GM18858 (cell line): ENCODE data around the gene SEC14L1.
"Not testable (repeated sequence)": the region's sequence is repeated elsewhere in the genome, so short reads cannot be mapped to it uniquely, and the experiment has no call there.

Source experiments
- ATAC-seq: cut with Tn5 transposase; IDR thresholded peaks from one replicate; pipeline ENCODE4 v1.9.1; 2021; ENCODE audit not compliant: unreplicated experiment

SEC14L1 gene

GRCh38 chr17:77231076-77231871, 90.5 kb downstream of the SEC14L1 start:
- no peak for ATAC-seq

DNA sequence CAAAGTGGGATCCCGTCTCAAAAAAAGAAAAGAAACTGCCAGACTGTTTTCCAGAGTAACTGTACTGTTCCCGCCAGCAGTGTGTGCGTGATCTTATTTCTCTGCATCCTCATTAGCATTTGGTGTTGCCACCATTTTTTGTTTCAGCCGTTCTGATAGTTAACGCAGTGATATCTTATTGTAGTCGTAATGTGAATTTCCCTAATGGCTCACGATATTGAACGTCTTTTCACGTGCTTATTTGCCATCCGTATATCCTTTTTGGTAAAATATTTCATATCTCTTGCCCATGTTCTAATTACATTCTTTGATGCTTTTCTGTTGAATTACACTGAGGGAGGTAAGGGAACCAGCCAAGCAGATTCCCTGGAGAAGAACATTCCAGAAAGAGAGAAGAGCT, 92.4 kb downstream of the SEC14L1 start:
- ATAC-seq = no peak

GRCh38 chr17:77233635-77234334, 93.0 kb downstream of the SEC14L1 start:
- ATAC-seq = no peak

- no peak for ATAC-seq
These were observed 93.9 kb downstream of the SEC14L1 start for GRCh38 chr17:77234695-77235094.

GRCh38 chr17:77235370-77235941, 94.7 kb downstream of the SEC14L1 start:
- ATAC-seq = no peak

GRCh38 chr17:77237232-77238008, 96.7 kb downstream of the SEC14L1 start:
- no peak for ATAC-seq

DNA sequence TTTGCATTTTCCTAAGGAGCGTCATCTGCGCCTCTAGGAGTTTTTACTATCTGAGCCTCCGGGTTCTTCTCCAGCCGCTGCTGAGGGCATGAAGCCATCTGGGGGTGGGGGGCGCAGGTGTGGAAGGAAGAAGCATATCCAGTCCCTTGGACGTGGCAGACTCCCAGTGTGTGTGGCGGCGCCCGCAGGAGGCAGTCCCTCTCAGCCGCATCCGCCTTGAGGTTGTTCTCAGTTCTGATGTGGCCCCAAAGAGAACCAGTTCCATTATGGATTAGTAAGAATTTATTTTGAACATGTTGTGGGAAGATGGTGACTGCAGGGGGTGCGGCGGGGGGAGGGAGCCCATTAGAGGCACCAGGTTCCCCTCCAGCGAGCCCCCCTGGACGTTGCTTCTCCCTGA, 100.2 kb downstream of the SEC14L1 start:
- no peak for ATAC-seq

GRCh38 chr17:77242118-77242851, 101.5 kb downstream of the SEC14L1 start:
- no peak for ATAC-seq

DNA sequence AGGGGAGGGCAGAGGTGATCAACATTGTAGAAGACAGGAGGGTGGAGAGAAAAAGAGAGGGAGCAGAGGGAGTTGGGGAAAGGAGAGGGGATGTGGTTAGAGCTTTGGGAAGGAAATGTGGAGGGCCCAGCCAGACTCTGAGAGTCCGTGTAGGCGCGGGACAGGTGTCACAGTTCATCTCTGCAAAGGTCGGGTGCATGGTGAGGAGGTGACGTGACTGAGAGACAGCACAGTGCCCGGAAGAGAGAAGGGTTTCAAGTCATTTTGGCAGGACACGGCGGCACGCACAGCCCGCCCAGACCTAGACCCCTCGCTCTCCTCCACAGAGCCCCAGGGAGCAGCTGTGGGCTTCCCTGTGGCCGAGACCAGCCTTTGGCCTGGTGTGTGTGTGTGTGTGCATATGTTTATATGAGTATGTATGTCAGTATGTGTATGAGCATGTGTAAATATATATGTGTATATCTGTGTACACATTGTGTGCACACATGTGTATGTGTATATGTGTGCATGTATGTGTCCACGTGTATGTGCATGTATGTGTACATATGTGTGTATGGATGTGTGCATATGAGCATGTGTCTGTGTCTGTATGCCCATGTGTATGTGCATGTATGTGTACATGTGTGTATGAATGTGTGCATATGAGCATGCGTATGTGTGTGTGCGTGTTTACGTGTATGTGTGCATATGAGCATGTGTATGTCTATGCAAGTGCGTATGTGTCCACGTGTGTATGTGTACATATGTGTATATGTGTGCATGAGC, 104.6 kb downstream of the SEC14L1 start:
- ATAC-seq = no peak

DNA sequence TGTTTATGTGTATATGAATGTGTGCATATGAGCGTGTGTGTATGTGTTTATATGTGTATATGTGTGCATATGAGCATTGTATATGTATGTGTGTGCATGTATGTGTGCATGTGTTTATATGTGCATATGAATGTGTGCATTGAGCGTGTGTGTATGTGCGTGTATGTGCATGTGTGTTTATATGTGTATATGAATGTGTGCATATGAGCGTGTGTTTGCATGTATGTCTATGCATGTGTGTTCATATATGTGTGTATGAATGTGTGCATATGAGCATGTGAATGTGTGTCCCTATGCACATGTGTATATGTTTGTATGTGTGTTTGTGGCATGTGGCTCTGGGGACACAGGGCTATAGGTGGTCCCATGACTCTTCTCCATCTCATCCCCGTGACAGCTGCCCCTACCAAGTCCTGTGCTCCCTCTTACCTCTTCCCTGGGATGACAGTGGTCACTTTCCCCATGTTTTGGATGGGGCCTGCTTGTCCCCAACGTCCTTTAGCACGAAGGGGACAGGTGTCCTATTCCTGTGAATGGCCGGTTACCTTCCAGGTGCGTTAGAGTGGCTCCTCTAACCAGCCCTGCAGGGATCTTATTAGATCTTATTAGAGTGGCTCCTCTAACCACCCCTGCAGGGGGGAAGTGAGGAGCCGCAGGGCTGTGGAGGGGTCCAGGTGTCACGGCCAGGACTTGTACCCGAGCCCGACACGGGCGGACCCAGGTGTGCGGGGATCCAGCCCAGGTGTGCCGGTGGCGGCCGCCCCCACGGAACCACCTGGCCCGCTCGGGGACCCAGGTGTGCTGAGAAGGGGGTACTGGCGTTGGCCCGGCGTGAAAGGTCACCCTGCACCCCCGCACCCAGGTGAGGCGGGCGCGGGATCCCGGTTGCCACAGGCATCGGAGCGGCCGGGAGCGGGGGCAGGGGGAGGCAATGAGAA, 105.6 kb downstream of the SEC14L1 start:
- ATAC-seq = no peak

DNA sequence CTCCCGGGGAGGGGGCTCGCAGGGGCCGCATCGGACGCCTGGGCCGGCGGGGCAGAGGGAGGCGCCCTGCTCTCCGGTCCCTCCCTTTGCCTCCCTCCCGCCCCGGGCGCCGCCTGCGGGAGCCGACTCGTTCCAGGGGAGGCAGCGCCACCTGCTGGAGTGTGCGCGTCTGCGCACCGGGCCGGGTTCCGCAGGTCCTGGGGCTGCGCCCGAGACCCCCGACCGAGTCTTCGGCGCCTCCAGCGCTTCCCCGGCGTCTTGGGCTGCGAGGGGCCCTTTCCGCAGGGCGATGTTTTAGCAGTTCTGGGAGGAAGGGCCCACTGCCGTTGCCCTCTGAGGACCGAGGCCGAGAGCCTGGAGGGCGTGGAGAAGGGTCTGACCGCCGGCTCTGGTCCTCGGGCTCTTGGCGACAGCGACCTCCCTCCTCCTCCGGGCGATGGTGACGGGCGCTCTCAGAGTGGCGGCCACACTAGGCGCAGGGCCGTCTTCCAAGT, 106.3 kb downstream of the SEC14L1 start:
- ATAC-seq = no peak

DNA sequence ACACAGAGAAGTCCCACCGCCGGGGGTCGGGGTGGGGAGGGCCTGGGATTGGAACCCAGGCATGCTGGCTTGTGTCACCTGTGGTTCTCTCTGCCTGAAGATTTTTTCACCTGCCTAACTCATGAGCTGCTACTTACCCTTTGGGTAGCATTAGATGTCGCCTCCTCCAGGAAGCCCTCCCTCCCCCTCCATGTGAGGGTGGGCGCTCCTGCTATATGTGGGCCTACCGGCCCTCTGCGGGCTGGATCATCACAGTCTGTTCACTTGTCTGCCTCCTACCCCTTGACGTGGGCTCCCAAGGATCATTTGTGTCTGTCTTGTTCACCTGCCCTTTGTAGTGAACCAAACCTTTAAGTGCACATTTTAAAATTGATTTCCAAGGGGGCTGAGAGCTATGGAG, 106.8 kb downstream of the SEC14L1 start:
- ATAC-seq = no peak

GRCh38 chr17:77248216-77249114, 107.7 kb downstream of the SEC14L1 start:
- ATAC-seq = no peak

- no peak for ATAC-seq
These were observed 110.9 kb downstream of the SEC14L1 start for GRCh38 chr17:77251622-77252183.

DNA sequence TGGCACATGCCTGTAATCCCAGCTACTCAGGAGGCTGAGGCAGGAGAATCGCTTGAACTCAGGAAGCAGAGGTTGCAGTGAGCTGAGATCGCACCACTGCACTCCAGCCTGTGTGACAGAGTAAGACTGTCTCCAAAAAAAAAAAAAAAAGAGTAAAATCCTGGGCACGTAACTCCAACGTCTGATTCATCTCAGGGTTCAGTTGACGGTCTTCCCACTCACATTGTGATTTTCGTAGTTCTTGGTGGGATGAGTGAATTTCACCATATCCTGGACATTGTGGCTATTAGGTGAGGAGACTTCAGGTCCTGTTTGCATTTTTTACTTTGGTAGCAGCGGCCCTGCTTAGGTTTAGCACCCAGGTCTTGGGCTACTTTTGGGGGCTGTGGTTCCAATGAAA, 111.5 kb downstream of the SEC14L1 start:
- not testable (repeated sequence) for ATAC-seq

DNA sequence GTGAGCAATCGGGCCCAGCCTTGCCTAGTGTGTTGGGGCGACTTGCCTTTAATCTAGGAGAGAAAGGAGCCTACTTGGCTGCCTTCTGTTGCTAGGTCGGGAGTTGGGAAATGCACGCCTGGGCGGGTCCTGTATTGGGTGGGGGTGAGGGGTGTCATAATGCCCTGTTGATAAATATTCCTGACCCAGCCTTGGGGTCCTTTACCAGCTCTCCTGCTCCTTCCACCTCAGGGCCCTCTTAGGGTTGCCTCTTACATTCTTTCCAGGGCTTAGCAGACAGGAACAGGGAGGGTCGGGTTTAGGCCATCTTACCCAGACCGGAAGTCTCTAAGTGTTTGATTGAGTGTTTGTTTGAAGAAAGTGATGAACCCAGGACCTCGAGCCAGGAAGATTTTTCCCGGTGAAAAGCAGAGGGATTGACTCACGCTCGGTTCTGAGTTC, 112.9 kb downstream of the SEC14L1 start:
- ATAC-seq = no peak
